Esophagus muscularis mucosa (tissue), 4 donors: ENCODE measurements around the gene OR2V2. TPM values are rescaled to one million over a fixed set of nuclear protein-coding genes. Genes with fewer than 3 reads are reported as not detected.
A peak's percentile ranks its signal among the peaks of the same experiment; 100 is the strongest.

ENCODE experiments used
- DNase-seq: peaks from one replicate; pipeline ENCODE4 v3.0.0-alpha.2; 2017; ENCODE audit errors: extremely low spot score
- H3K27ac ChIP-seq, 4 donors: fragments of 200-600 bp; sonication (generic); replicated peaks in 1 of 4; 1 replicate in 3 of 4; 2 replicates in 1 of 4; pipeline ENCODE4 v1.5.1; 2016 to 2019; ENCODE audit warnings: mild to moderate bottlenecking in 1 of 4
- H3K27me3 ChIP-seq, 4 donors: fragments of 200-600 bp; sonication (generic); one replicate each; pipeline versions ENCODE4 v1.5.1 to v1.6.0; 2016 to 2019
- H3K36me3 ChIP-seq, 4 donors: fragments of 200-600 bp; sonication (generic); one replicate each; pipeline ENCODE4 v1.5.1; 2016 to 2019
- H3K4me1 ChIP-seq, 4 donors: fragments of 200-600 bp; sonication (generic); one replicate each; pipeline ENCODE4 v1.5.1; 2016 to 2019
- H3K4me3 ChIP-seq, 4 donors: fragments of 200-600 bp; sonication (generic); 1 replicate in 2 of 4; 2 replicates in 2 of 4; pipeline ENCODE4 v1.5.1; 2016 to 2019; ENCODE audit warnings: mild to moderate bottlenecking in 4 of 4, moderate library complexity in 1 of 4
- H3K9me3 ChIP-seq, 4 donors: fragments of 200-600 bp; sonication (generic); 1 replicate in 3 of 4; 2 replicates in 1 of 4; pipeline ENCODE4 v1.5.1; 2016 to 2019
- EP300 ChIP-seq: sonication (generic); formaldehyde crosslinking; IDR thresholded peaks from one replicate; pipeline ENCODE4 v1.6.1; 2017; ENCODE audit warnings: antibody characterized with exemption
- POLR2A ChIP-seq: fragments of 450-650 bp; IDR thresholded peaks from one replicate; pipeline ENCODE4 v1.6.1; 2017; ENCODE audit warnings: antibody characterized with exemption, moderate library complexity, mild to moderate bottlenecking, low read depth
- POLR2AphosphoS5 ChIP-seq, 2 donors: sonication (generic); formaldehyde crosslinking; IDR thresholded peaks; one replicate each; pipeline ENCODE4 v1.6.1; 2017; ENCODE audit warnings: antibody characterized with exemption in 2 of 2
- WGBS: methylation state at CpG from one replicate; pipeline ENCODE4 v1.1.5; 2018; 5-methylcytosine and 5-hydroxymethylcytosine counted together
- intact Hi-C: fragments of 100-400 bp; cut with DNase I; formaldehyde crosslinking; loops from one replicate; pipeline ENCODE4 v1.15.1; 2023
- total RNA-seq, 4 donors: library from RNA; depleted of rRNA; stranded (reverse); fragments of >200 nt; gene quantifications; one replicate each; pipeline versions ENCODE4 v1.1.0 to v1.2.1, GENCODE V29; 2016
- TF ChIP-seq, protein P1 (sequence below), 3 experiments: fragments of 200-600 bp in 2 of 3; fragments of 450-650 bp in 1 of 3; sonication (generic) in 2 of 3; IDR thresholded peaks; one replicate each; pipeline ENCODE4 v1.5.1; 2017 to 2019; ENCODE audit warnings: antibody characterized with exemption in 3 of 3, mild to moderate bottlenecking in 2 of 3, moderate library complexity in 1 of 3

The OR2V2 gene
- total RNA-seq, 4 donors from 2014 or later: not detected

DNA sequence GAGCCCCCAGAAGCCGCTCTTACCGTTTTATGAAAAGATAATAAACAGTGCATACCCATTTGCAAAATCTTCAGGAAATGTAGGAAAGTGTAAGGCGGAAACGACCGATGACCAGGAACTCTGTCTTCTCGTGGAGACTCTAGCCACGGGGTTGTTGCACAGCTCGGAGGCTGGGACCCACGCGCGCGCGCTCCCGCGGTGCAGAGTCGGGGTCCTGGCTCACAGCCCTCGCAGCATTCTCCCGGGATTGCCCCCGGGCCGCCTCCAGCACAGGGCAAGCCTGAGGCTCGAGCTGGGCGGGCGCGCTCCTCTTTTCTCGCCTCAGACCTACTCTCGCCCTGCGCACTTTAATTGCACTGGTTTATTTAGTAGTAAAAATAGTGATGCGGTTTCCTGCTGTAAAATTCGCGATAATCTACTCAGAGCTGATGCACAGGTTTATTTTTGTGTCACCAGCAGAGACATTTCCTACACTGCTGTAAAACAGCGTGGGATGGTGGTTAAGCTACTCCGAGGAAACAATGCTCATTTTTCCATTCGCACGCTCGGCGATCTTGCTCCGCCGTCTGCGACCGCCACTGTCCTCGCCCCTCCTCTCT, 42.1 kb downstream of the OR2V2 start:
- Histone ChIP-seq H3K4me3 (peak overlapping the region; percentile 76 to 84 (median 78)), H3K36me3 (no peaks in the 10 kb centered on the region), H3K4me1 (peaks cover 12 to 55% (median 48%) of the 10 kb centered on the region in 4 donors), H3K27me3 (no peaks in the 10 kb centered on the region), H3K9me3 (no peaks in the 10 kb centered on the region), H3K27ac (peak overlapping the region; percentile 87 to 95 (median 92))
- no peak for DNase-seq
- TF ChIP-seq, protein P1, sequence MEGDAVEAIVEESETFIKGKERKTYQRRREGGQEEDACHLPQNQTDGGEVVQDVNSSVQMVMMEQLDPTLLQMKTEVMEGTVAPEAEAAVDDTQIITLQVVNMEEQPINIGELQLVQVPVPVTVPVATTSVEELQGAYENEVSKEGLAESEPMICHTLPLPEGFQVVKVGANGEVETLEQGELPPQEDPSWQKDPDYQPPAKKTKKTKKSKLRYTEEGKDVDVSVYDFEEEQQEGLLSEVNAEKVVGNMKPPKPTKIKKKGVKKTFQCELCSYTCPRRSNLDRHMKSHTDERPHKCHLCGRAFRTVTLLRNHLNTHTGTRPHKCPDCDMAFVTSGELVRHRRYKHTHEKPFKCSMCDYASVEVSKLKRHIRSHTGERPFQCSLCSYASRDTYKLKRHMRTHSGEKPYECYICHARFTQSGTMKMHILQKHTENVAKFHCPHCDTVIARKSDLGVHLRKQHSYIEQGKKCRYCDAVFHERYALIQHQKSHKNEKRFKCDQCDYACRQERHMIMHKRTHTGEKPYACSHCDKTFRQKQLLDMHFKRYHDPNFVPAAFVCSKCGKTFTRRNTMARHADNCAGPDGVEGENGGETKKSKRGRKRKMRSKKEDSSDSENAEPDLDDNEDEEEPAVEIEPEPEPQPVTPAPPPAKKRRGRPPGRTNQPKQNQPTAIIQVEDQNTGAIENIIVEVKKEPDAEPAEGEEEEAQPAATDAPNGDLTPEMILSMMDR (IDR thresholded peaks at IDR 0.05): no peak
- TF ChIP-seq EP300 (no peak), POLR2AphosphoS5 (IDR thresholded peaks at IDR 0.05) (no peak), POLR2A (no peak)
- 1% methylated on average over 26 of the region's 41 CpGs for WGBS
- intact Hi-C loops: loop anchor here (1.0 kb wide), 1 partner anchor 33 kb away; no protein-coding TSS in a partner anchor

DNA sequence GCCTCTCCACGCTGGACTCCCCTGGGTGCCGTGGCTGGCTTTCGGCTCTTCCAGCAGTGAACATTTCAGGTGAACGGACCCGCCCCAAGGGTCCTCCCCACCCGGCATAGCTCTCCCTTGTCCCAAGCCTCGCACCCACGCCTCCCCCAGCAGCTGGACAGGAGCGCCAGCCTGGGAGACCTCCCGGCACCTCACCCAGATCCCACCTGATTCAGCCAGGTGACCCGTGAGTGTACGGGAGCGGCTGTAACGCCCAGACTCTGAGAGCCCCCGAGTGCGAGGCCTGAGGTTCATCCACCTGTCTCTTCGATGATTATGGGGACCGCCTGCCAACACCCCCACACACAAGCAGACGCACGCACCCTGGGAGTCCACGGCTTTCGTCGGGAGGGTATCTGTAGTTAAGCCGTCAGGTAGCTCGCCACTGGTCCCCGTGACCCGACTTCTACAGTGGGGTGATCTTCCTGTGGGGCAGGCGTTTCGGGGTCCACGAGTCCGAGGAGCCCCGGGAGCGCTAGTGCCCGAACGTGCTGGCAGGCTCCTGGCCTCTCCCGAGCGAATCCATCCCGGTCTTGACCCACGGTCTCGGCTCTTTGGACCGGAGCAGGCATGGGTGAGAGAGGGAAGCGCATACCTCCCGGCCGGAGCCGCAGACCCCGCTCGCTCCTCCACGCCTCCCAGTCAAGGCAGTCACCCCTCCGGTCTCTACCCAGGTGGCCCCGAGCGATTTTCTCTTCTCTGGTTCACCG, 42.8 kb downstream of the OR2V2 start:
- Histone ChIP-seq H3K27me3 (no peaks in the 10 kb centered on the region), H3K9me3 (no peaks in the 10 kb centered on the region), H3K36me3 (peaks cover 0 to 3% (median 0%) of the 10 kb centered on the region in 4 donors), H3K4me1 (peaks cover 11 to 49% (median 44%) of the 10 kb centered on the region in 4 donors), H3K4me3 (peak overlapping the region; percentile 76 to 84 (median 78)), H3K27ac (peak overlapping the region; percentile 87 to 95 (median 92))
- 0% methylated on average over 19 of the region's 52 CpGs for WGBS
- DNase-seq: no peak
- intact Hi-C loops: loop anchor here (1.0 to 2.0 kb wide), 2 partner anchors 17 to 32 kb away; no protein-coding TSS in a partner anchor
- TF ChIP-seq, protein P1 (IDR thresholded peaks at IDR 0.05): no peak
- TF ChIP-seq POLR2A (no peak), EP300 (no peak), POLR2AphosphoS5 (IDR thresholded peaks at IDR 0.05) (no peak)

DNA sequence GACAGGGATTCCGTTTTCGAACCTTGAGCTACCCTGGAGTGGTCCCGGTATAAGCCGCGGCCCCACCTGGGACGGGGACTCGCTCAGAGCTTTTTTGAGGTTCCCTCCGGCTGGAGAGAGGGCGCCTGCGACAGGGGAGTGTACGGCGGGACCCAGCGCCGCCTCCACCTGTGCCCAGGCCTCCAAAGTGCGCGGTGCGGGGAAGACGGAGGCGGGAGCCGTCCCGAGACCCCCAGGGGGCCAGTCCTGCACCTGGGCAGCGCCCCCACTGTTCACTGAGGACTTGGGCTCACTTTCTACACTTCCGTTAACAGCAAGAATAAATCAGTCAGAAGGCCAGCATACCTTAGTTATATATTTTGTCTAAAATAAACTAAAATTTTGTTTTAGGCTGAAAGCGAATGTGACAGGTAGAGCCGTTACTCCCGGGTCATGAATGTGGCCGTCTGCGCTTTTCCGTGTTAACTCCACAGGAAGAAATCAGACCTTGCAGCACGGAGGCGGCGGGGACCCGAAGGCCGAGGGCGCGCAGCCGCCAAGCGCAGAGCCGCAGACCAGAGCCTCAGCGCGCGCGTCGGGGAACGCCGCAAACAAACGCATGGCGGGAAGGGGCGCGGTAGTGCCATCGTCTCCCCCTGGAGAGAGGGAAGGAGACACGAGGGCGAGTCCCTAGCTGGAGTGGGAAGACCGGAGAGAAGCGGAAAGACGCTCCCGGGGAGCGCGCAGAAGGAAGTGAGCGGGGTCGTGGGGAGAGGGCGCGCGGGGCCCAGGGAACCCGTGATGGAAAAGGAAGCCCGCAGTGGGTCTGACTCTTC, 43.5 kb downstream of the OR2V2 start:
- 0% methylated on average over 42 of the region's 66 CpGs for WGBS
- H3K27me3 ChIP-seq: no peaks in the 10 kb centered on the region
- TF ChIP-seq, protein P1 (IDR thresholded peaks at IDR 0.05): peak in 1 of 3 experiments; percentile 13
- TF ChIP-seq POLR2A: no peak
- H3K36me3 ChIP-seq: peaks cover 0 to 3% (median 0%) of the 10 kb centered on the region in 4 donors
- intact Hi-C loops: loop anchor here (2.0 kb wide), 1 partner anchor 16 kb away; no protein-coding TSS in a partner anchor
- no peak for DNase-seq
- H3K4me1 ChIP-seq: peaks cover 11 to 49% (median 43%) of the 10 kb centered on the region in 4 donors
- H3K27ac ChIP-seq: peak overlapping the region; percentile 87 to 95 (median 92)
- peak overlapping the region; percentile 76 to 84 (median 78) for H3K4me3 ChIP-seq
- H3K9me3 ChIP-seq: no peaks in the 10 kb centered on the region

DNA sequence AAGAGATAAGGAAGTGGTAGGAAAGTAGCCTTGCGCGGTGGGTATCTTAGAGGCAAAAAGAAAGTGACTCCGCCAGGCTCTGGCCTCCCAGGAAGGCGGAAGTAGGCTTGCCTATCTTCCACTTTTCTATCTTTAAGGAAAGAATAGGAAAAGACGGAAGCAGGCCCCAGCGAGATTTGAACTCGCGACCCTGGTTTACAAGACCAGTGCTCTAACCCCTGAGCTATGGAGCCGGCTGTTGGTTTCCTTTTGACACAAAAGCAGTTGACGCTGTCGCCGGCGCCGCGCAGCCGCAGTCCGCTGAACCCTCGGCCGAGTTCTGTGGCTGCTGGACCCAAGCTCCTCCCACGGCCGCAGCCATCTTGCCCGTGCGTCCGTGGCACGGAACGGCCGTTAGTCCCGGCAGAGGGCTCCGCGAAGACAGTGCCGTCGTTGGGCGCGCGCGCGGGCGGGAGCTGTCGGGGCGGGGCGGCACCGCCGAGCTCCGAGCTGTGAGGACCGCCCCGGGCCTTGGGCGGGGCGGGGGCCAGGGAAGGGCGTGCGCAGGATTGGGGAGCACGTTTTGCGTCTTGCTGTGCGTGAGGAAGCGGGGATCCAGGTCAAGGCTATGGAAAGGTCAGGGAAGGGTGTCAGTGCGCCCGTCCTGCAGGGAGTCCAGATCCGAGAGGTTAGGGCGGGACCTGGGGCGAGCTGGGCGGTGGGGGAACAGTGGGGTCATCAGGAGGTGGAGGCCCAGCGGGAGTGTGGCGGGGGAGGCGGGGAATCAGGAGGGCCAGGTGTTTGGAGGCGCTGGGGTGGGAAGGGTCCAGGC, 44.3 kb downstream of the OR2V2 start:
- TF ChIP-seq POLR2A: peak; percentile 36
- no peak for TF ChIP-seq EP300
- TF ChIP-seq POLR2AphosphoS5 (IDR thresholded peaks at IDR 0.05): peak; percentile 85 to 90
- Histone ChIP-seq H3K36me3 (peaks cover 0 to 3% (median 0%) of the 10 kb centered on the region in 4 donors), H3K9me3 (no peaks in the 10 kb centered on the region), H3K27me3 (no peaks in the 10 kb centered on the region), H3K4me3 (peak overlapping the region; percentile 76 to 84 (median 78)), H3K4me1 (peaks cover 11 to 49% (median 43%) of the 10 kb centered on the region in 4 donors), H3K27ac (peak overlapping the region; percentile 87 to 95 (median 92))
- DNase-seq: peak; percentile 100
- intact Hi-C loops: loop anchor here (2.0 kb wide), 1 partner anchor 15 kb away; no protein-coding TSS in a partner anchor
- under 1% methylated on average over 31 of the region's 64 CpGs for WGBS
